T-helper 2 cell treated with Interferon-gamma antibody and Interleukin-4, amounts not matched to agents 5 μg/mL and 100 μg/mL, for 36 hours (primary cell): ENCODE results near the gene GPR83.
"Not testable (repeated sequence)": the region's sequence is repeated elsewhere in the genome, so short reads cannot be mapped to it uniquely, and the experiment has no call there.

ENCODE experiments used
- DNase-seq: peaks from one replicate; pipeline ENCODE4 v3.0.0; 2021; ENCODE audit warnings: low spot score
- H3K27ac Mint-ChIP-seq: one replicate; pipeline ENCODE4 v1.8.0; 2021; ENCODE audit warnings: mild to moderate bottlenecking, mixed read lengths
- H3K27me3 Mint-ChIP-seq: one replicate; pipeline ENCODE4 v1.8.0; 2021; ENCODE audit warnings: low read depth, mixed read lengths
- H3K36me3 Mint-ChIP-seq: one replicate; pipeline ENCODE4 v1.8.0; 2021; ENCODE audit warnings: low read depth, mixed read lengths
- H3K4me1 Mint-ChIP-seq: one replicate; pipeline ENCODE4 v1.8.0; 2021; ENCODE audit warnings: low read depth, mixed read lengths
- H3K4me3 Mint-ChIP-seq: one replicate; pipeline ENCODE4 v1.8.0; 2022; ENCODE audit warnings: mild to moderate bottlenecking, moderate library complexity, mixed read lengths
- H3K9me3 Mint-ChIP-seq: one replicate; pipeline ENCODE4 v1.8.0; 2021; ENCODE audit warnings: mixed read lengths

The GPR83 gene

GRCh38 chr11:94402355-94402754, 1.1 kb upstream of the GPR83 start:
- peaks cover 6% of the 10 kb centered on the region for H3K4me1 Mint-ChIP-seq
- peaks cover 6% of the 10 kb centered on the region for H3K36me3 Mint-ChIP-seq
- no peak for DNase-seq
- H3K9me3 Mint-ChIP-seq = peaks cover 1% of the 10 kb centered on the region
- H3K4me3 Mint-ChIP-seq = no peak overlapping the region
- H3K27ac Mint-ChIP-seq = no peak overlapping the region
- peaks cover 45% of the 10 kb centered on the region for H3K27me3 Mint-ChIP-seq

- Mint-ChIP-seq H3K9me3 (no peaks in the 10 kb centered on the region), H3K4me3 (no peak overlapping the region), H3K27me3 (peaks cover 45% of the 10 kb centered on the region), H3K36me3 (peaks cover 6% of the 10 kb centered on the region), H3K27ac (no peak overlapping the region), H3K4me1 (peaks cover 6% of the 10 kb centered on the region)
- no peak for DNase-seq
Measured at GRCh38 chr11:94401773-94402265, 600 bp upstream of the GPR83 start.

- H3K4me3 Mint-ChIP-seq = peak overlapping the region; percentile 73
- DNase-seq = no peak
- H3K9me3 Mint-ChIP-seq = no peaks in the 10 kb centered on the region
- peaks cover 45% of the 10 kb centered on the region for H3K27me3 Mint-ChIP-seq
- H3K4me1 Mint-ChIP-seq = peaks cover 6% of the 10 kb centered on the region
- no peak overlapping the region for H3K27ac Mint-ChIP-seq
- peaks cover 6% of the 10 kb centered on the region for H3K36me3 Mint-ChIP-seq
Measured at GRCh38 chr11:94400457-94400838, 771 bp downstream of the GPR83 start.

- no peak overlapping the region for H3K4me3 Mint-ChIP-seq
- peaks cover 6% of the 10 kb centered on the region for H3K36me3 Mint-ChIP-seq
- peaks cover 45% of the 10 kb centered on the region for H3K27me3 Mint-ChIP-seq
Measured at GRCh38 chr11:94400050-94400449, 1.2 kb downstream of the GPR83 start.

GRCh38 chr11:94398101-94398500, 3.1 kb downstream of the GPR83 start:
- peaks cover 6% of the 10 kb centered on the region for H3K36me3 Mint-ChIP-seq
- H3K4me3 Mint-ChIP-seq = no peak overlapping the region
- no peak for DNase-seq
- peaks cover 6% of the 10 kb centered on the region for H3K4me1 Mint-ChIP-seq
- no peaks in the 10 kb centered on the region for H3K9me3 Mint-ChIP-seq
- no peak overlapping the region for H3K27ac Mint-ChIP-seq
- peaks cover 42% of the 10 kb centered on the region for H3K27me3 Mint-ChIP-seq

More at GRCh38 chr11:94400050-94400449, 1.2 kb downstream of the GPR83 start:
- DNase-seq = no peak
- Mint-ChIP-seq H3K27ac (no peak overlapping the region), H3K4me1 (peaks cover 6% of the 10 kb centered on the region), H3K9me3 (no peaks in the 10 kb centered on the region)

- no peak overlapping the region for H3K4me3 Mint-ChIP-seq
- peaks cover 29% of the 10 kb centered on the region for H3K27me3 Mint-ChIP-seq
- H3K9me3 Mint-ChIP-seq = no peaks in the 10 kb centered on the region
- no peak for DNase-seq
- peaks cover 6% of the 10 kb centered on the region for H3K4me1 Mint-ChIP-seq
- no peak overlapping the region for H3K27ac Mint-ChIP-seq
- peaks cover 6% of the 10 kb centered on the region for H3K36me3 Mint-ChIP-seq
Measured at GRCh38 chr11:94396282-94396681, 4.9 kb downstream of the GPR83 start.

GRCh38 chr11:94391937-94392336, 9.3 kb downstream of the GPR83 start:
- not testable (repeated sequence) for H3K27ac Mint-ChIP-seq, H3K9me3 Mint-ChIP-seq, H3K4me3 Mint-ChIP-seq, DNase-seq, H3K36me3 Mint-ChIP-seq, H3K27me3 Mint-ChIP-seq, H3K4me1 Mint-ChIP-seq

- no peak overlapping the region for H3K27ac Mint-ChIP-seq
- no peaks in the 10 kb centered on the region for H3K27me3 Mint-ChIP-seq
Measured at GRCh38 chr11:94379613-94380012, 21.6 kb downstream of the GPR83 start.

GRCh38 chr11:94376841-94377240, 24.4 kb downstream of the GPR83 start:
- H3K4me3 Mint-ChIP-seq = no peak overlapping the region
- no peaks in the 10 kb centered on the region for H3K9me3 Mint-ChIP-seq
- no peaks in the 10 kb centered on the region for H3K36me3 Mint-ChIP-seq
- no peak overlapping the region for H3K27ac Mint-ChIP-seq
- DNase-seq = no peak
- H3K4me1 Mint-ChIP-seq = no peaks in the 10 kb centered on the region
- no peaks in the 10 kb centered on the region for H3K27me3 Mint-ChIP-seq

More at GRCh38 chr11:94379613-94380012, 21.6 kb downstream of the GPR83 start:
- Mint-ChIP-seq H3K36me3 (no peaks in the 10 kb centered on the region), H3K4me1 (no peaks in the 10 kb centered on the region), H3K9me3 (no peaks in the 10 kb centered on the region), H3K4me3 (no peak overlapping the region)
- no peak for DNase-seq

- H3K27me3 Mint-ChIP-seq, H3K36me3 Mint-ChIP-seq, DNase-seq, H3K27ac Mint-ChIP-seq, H3K9me3 Mint-ChIP-seq, H3K4me1 Mint-ChIP-seq, H3K4me3 Mint-ChIP-seq: not testable (repeated sequence)
Measured at GRCh38 chr11:94370576-94370975, 30.6 kb downstream of the GPR83 start.

- H3K27me3 Mint-ChIP-seq, H3K36me3 Mint-ChIP-seq: not testable (repeated sequence)
Measured at GRCh38 chr11:94350850-94351563, 50.2 kb downstream of the GPR83 start.

GRCh38 chr11:94346311-94346710, 54.9 kb downstream of the GPR83 start:
- not testable (repeated sequence) for H3K36me3 Mint-ChIP-seq, H3K4me3 Mint-ChIP-seq, DNase-seq, H3K27me3 Mint-ChIP-seq, H3K9me3 Mint-ChIP-seq, H3K27ac Mint-ChIP-seq, H3K4me1 Mint-ChIP-seq

More at GRCh38 chr11:94350850-94351563, 50.2 kb downstream of the GPR83 start:
- not testable (repeated sequence) for H3K27ac Mint-ChIP-seq, H3K4me3 Mint-ChIP-seq, H3K9me3 Mint-ChIP-seq, DNase-seq, H3K4me1 Mint-ChIP-seq

GRCh38 chr11:94343495-94343894, 57.7 kb downstream of the GPR83 start:
- H3K27ac Mint-ChIP-seq = no peak overlapping the region
- no peak for DNase-seq
- no peak overlapping the region for H3K4me3 Mint-ChIP-seq
- H3K9me3 Mint-ChIP-seq = peaks cover 5% of the 10 kb centered on the region
- no peaks in the 10 kb centered on the region for H3K36me3 Mint-ChIP-seq
- H3K27me3 Mint-ChIP-seq = no peaks in the 10 kb centered on the region
- no peaks in the 10 kb centered on the region for H3K4me1 Mint-ChIP-seq

GRCh38 chr11:94342250-94342649, 59.0 kb downstream of the GPR83 start:
- H3K36me3 Mint-ChIP-seq = no peaks in the 10 kb centered on the region
- H3K4me1 Mint-ChIP-seq = no peaks in the 10 kb centered on the region
- H3K27ac Mint-ChIP-seq = no peak overlapping the region
- no peak for DNase-seq
- H3K27me3 Mint-ChIP-seq = no peaks in the 10 kb centered on the region
- H3K4me3 Mint-ChIP-seq = no peak overlapping the region
- H3K9me3 Mint-ChIP-seq = peaks cover 5% of the 10 kb centered on the region

- H3K36me3 Mint-ChIP-seq = no peaks in the 10 kb centered on the region
- H3K9me3 Mint-ChIP-seq = peaks cover 5% of the 10 kb centered on the region
- H3K4me3 Mint-ChIP-seq = no peak overlapping the region
- no peaks in the 10 kb centered on the region for H3K4me1 Mint-ChIP-seq
- DNase-seq = no peak
- H3K27me3 Mint-ChIP-seq = no peaks in the 10 kb centered on the region
- H3K27ac Mint-ChIP-seq = no peak overlapping the region
Measured at GRCh38 chr11:94338651-94339050, 62.6 kb downstream of the GPR83 start.
